ENCODE measurements around the gene ACKR1. TPM values are rescaled to one million over a fixed set of nuclear protein-coding genes. Genes with fewer than 3 reads are reported as not detected.
A peak's percentile ranks its signal among the peaks of the same experiment; 100 is the strongest.

The ACKR1 gene
- total RNA-seq, 1 donor from 2014 or later, result 0.17 TPM

DNA sequence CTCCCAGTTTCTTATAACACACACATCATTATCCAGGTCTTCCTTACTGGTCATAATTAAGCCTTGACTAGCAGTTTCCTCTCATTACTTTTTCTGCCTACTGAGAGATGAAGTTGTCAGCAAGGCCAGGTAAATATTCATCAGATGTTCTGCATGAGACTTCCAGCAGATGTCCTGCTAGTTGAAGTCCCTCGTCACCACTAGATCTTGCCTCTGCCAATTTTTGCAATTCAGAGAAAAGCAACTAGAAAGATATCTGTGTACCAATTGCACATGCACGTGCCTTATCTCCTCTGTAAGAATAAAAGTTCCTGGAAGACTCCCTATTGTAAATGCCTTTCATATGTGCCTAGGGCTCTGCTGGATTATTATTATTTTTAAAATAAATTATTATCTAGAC lies 18.3 kb downstream of the ACKR1 start:
- no peak for DNase-seq

DNA sequence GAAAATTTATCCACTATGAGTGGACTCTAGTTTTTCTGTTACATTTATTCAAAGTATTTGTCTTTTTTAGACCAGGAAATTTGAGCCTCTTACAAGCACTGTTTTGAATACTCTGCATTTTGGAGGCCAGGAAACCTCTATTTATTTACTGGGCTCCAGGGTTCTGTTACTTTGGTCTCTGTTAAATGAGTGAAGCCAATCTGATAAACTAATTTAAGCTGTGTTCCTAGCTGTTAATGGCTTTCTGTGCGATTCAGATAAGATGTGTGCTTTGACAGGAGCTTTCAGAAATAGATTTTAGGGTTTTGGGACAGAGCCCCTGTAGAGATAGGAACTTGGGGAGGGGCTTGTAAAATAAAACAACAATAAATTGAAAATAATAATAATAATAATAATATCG lies 23.9 kb downstream of the ACKR1 start:
- no peak for DNase-seq

DNA sequence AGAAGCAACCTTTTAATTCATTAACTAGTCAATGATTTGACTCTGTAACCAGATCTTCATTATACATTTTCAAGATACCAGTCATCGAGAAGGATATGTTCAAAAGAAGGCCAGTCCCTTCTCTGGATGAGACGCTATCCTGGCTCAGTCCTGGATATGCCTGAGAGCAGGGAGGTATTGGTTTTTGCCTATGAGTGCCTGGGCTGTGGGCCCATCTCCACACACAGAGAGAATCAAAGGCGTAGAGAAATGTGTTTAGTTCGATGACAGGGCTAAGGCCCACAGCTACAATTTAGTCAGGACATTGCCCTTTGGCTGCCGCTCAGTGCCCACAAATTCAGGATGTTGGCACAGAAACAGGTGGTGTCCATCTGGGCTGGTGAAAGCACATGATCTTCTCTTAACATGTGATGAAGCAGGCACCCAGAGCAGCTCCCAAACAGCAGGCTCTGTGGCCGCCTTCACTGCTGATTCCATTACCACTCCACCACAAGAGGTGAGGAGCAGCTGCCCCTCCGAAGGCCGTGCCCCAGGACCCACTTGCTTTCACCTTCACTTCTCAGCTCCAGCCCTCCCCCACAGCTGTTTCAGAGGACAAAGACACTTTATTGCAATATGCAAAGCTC lies 24.7 kb downstream of the ACKR1 start:
- DNase-seq, result no peak

DNA sequence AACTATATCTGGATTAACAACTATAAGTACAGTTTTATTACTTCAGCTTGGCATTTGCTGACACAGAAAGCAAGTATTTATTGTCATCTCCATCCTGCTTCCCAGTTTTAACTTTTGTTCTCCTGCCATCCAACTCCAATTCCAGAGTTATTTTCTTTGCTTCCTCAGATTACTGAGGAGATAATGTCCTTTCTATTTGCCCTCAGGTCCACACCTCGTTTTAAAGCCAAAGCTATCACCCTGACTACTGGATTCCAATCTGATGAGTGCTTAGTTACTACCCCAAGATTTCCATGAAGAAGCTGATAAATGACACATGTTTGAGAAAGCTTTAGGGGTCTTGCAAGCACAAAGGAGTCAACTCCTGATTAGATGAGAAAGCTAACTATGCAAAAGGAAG lies 25.2 kb downstream of the ACKR1 start:
- DNase-seq, result no peak

DNA sequence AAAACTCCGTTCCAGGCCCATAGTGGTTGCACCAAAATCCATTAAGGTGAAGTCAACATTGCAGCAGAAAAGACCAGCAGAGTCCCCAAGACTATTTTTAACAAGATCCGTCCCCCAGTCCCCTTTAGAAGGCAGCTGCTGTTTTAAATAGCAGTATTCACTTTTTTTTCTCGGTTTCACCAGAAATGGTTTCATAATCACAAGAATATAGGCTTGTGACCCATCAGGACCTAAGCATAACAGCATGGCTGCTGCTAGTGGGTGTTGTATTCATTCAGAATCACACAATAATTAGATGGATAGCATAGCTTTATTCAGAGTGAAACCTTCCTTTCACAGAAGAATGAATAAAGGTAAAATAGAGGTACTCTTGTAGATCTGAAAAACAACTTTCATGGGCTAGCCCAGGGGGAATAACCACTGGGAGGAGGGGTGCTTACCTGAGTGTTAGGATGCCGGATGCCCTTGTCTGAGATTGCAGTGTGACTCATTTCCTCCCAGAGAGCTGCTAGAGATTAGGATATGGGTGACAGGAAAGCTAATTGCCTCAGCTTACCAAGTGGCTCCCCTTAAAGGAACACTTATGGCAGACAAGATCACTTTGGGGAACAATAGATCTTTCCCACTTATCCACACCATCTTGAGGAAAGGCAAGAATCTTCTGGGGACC lies 35.0 kb downstream of the ACKR1 start:
- peak; percentile 8 for DNase-seq

DNA sequence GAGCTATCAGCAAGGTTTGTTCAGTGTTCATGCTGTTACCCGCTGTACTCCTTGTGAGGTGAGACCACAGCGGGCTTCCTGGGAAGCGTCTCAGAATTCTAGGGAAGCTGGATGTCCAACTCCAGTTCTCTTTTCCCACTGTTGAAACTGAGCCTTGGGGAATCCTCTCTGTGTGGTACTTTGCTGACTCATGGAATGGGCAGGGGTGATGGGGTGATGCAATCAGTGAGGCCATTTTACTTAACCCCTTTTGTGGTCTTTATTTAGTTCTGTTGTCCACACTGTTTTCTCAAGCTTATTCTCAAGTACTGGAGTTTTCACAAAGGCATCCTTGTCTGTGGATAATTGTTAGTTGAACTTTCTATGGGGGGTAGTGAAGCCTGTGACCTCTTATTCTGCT lies 42.6 kb downstream of the ACKR1 start:
- no peak for DNase-seq

DNA sequence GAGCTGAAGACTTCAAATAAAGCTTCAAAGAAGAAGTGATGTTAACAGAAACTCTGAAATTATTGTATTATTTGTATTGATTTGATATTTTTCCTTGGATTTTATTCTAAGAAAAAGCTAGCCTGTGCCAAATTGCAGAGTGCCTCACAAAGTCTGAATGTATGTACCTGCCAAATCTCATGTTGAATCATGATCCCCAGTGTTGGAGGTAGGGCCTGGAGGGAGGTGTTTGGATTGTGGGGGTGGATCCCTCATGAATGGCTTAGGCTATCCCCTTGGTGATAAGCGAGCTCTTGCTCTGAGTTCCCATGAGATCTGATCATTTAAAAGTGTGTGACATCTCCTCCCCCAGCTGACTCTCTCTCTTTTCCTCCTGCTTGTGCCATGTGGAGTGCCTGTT lies 43.6 kb downstream of the ACKR1 start:
- DNase-seq, result no peak

DNA sequence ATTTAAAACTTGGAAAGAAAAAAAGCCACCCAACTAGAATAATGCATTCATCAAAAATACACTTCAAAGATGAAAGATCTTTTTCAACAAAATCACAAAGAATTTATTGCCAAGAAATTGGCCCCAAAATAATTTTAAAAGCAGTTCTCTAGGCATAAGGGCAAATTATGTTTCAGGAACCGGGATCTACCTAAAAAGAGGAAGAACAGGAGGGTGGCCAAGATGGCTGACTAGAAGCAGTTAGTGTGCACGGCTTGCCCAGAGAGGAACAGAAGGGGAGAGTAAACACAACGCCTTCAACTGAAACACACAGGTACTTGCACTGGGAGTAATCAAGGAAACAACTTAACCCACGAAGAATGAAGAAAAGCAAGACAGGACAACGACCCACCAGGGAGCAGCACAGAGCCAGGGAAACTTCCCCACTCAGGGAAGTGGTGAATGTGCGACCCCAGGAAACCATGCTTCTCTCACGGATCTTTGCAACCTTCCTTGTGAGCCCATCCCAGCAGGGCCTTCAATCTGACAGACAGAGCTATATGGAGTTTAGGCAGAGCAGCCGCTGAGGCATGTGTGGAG lies 46.1 kb downstream of the ACKR1 start:
- peak; percentile 28 for DNase-seq

Other genes with a start within 250 kb of the ACKR1 start
- 101 and 103 TPM in 2 replicates for gene IFI16, start 195.0 kb upstream of the ACKR1 start, total RNA-seq
- gene AIM2, start 128.1 kb upstream of the ACKR1 start, total RNA-seq, result not detected in 2 replicates
- gene CADM3, start 33.3 kb upstream of the ACKR1 start, total RNA-seq, result under 0.01 and 0.09 TPM in 2 replicates
- not detected in 2 replicates for gene FCER1A, start 97.5 kb downstream of the ACKR1 start, total RNA-seq
- gene OR10J4, start 227.3 kb downstream of the ACKR1 start, total RNA-seq, result not detected in 2 replicates
- gene OR10J1, start 234.8 kb downstream of the ACKR1 start, total RNA-seq, result not detected in 2 replicates

Data from dermis blood vessel endothelial cell (primary cell).